Mucosa of stomach (tissue), 1 donor: ENCODE results near the gene METTL21C.

Experiments
- H3K27me3 ChIP-seq: one replicate; pipeline ENCODE4 v1.7.0; 2013; ENCODE audit warnings: mild to moderate bottlenecking, low read length; ENCODE audit not compliant: control insufficient read depth, insufficient read depth
- H3K36me3 ChIP-seq: one replicate; pipeline ENCODE4 v1.7.0; 2013; ENCODE audit warnings: low read length; ENCODE audit not compliant: control insufficient read depth, insufficient read depth
- H3K4me1 ChIP-seq: one replicate; pipeline ENCODE4 v1.7.0; 2013; ENCODE audit warnings: mild to moderate bottlenecking, low read length; ENCODE audit not compliant: control insufficient read depth, insufficient read depth
- H3K4me3 ChIP-seq: one replicate; pipeline ENCODE4 v1.7.0; 2013; ENCODE audit warnings: low read length
- H3K9ac ChIP-seq: one replicate; pipeline ENCODE4 v1.7.0; 2013; ENCODE audit warnings: mild to moderate bottlenecking, low read length, moderate library complexity
- H3K9me3 ChIP-seq: one replicate; pipeline ENCODE4 v1.7.0; 2013; ENCODE audit warnings: mild to moderate bottlenecking, low read length, moderate library complexity; ENCODE audit not compliant: control insufficient read depth
- donor health status: Pancreatic carcinoma.

The METTL21C gene

GRCh38 chr13:102694937-102695336 is at the start of gene METTL21C:
Gene METTL21C, minus strand, starts transcription at chr13:102695044. Its CDS starts 546 bp downstream, at chr13:102694498.
- H3K27me3 ChIP-seq = peaks cover 6% of the 10 kb centered on the region
- no peaks in the 10 kb centered on the region for H3K4me1 ChIP-seq
- H3K4me3 ChIP-seq = no peak within 1 kb of the TSS
- no peaks in the 10 kb centered on the region for H3K36me3 ChIP-seq
- no peak within 1 kb of the TSS for H3K9ac ChIP-seq
- H3K9me3 ChIP-seq = no peaks in the 10 kb centered on the region

- no peaks in the 10 kb centered on the region for H3K9me3 ChIP-seq
- H3K36me3 ChIP-seq = no peaks in the 10 kb centered on the region
- no peak overlapping the region for H3K4me3 ChIP-seq
- H3K4me1 ChIP-seq = no peaks in the 10 kb centered on the region
- H3K27me3 ChIP-seq = no peaks in the 10 kb centered on the region
- H3K9ac ChIP-seq = no peak overlapping the region
Measured at GRCh38 chr13:102742506-102742905, 47.7 kb upstream of the METTL21C start.

- Histone ChIP-seq H3K4me1 (no peaks in the 10 kb centered on the region), H3K9ac (no peak overlapping the region), H3K4me3 (no peak overlapping the region), H3K9me3 (no peaks in the 10 kb centered on the region), H3K36me3 (no peaks in the 10 kb centered on the region), H3K27me3 (no peaks in the 10 kb centered on the region)
Measured at GRCh38 chr13:102742101-102742500, 47.3 kb upstream of the METTL21C start.

GRCh38 chr13:102729560-102730270 is 34.9 kb upstream of the METTL21C start:
- H3K9ac ChIP-seq = no peak overlapping the region
- no peaks in the 10 kb centered on the region for H3K27me3 ChIP-seq

DNA sequence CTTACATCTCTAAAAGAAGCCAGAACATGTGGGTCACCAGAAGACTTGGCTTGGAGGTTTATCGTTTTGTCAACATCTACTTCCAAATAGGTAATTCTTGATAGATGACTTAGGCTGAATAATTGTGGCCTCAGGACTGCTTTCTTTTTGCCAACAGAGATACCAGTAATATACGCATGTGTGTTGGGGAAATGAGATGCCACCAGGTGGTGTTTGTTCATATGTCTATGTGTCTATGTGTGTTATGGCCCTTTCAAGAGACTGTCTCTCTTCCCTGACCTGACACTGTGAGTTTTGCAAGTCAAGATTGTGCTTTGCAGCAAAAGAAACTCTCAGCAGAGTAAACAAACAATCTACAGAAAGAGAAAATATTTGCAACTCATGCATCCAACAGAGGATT is 31.6 kb upstream of the METTL21C start:
- Histone ChIP-seq H3K9me3 (no peaks in the 10 kb centered on the region), H3K9ac (no peak overlapping the region), H3K36me3 (no peaks in the 10 kb centered on the region), H3K4me3 (no peak overlapping the region), H3K4me1 (no peaks in the 10 kb centered on the region), H3K27me3 (no peaks in the 10 kb centered on the region)

More at GRCh38 chr13:102729560-102730270, 34.9 kb upstream of the METTL21C start:
- Histone ChIP-seq H3K36me3 (no peaks in the 10 kb centered on the region), H3K4me1 (no peaks in the 10 kb centered on the region), H3K9me3 (no peaks in the 10 kb centered on the region), H3K4me3 (no peak overlapping the region)

GRCh38 chr13:102724923-102725322 is 30.1 kb upstream of the METTL21C start:
- no peaks in the 10 kb centered on the region for H3K4me1 ChIP-seq
- H3K27me3 ChIP-seq = no peaks in the 10 kb centered on the region
- no peaks in the 10 kb centered on the region for H3K9me3 ChIP-seq
- no peaks in the 10 kb centered on the region for H3K36me3 ChIP-seq
- H3K4me3 ChIP-seq = no peak overlapping the region
- H3K9ac ChIP-seq = no peak overlapping the region

- H3K4me1 ChIP-seq = no peaks in the 10 kb centered on the region
- H3K9me3 ChIP-seq = no peaks in the 10 kb centered on the region
Measured at GRCh38 chr13:102721800-102722231, 27.0 kb upstream of the METTL21C start.

DNA sequence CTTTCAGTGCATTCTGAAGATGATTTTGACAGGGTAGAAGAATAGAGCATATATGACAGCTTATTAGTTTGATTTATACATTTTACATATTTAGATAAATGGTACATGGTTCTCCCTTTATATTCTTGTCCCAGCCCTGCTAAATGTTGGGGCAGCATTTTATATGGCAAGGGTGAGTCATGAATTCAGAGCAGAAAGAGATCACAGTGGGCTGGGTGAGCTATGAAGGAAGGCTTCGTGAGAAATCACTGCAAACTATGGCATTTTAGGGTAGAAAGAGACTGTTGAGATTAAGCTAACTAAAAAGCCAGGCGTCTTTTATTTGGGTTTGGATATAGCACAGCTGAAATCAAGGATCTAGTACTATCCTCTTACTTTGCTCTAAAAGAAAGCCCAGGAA is 23.9 kb upstream of the METTL21C start:
- H3K4me3 ChIP-seq = no peak overlapping the region
- H3K36me3 ChIP-seq = no peaks in the 10 kb centered on the region
- H3K4me1 ChIP-seq = no peaks in the 10 kb centered on the region
- no peaks in the 10 kb centered on the region for H3K27me3 ChIP-seq
- no peaks in the 10 kb centered on the region for H3K9me3 ChIP-seq
- no peak overlapping the region for H3K9ac ChIP-seq

More at GRCh38 chr13:102721800-102722231, 27.0 kb upstream of the METTL21C start:
- Histone ChIP-seq H3K4me3 (no peak overlapping the region), H3K9ac (no peak overlapping the region), H3K36me3 (no peaks in the 10 kb centered on the region), H3K27me3 (no peaks in the 10 kb centered on the region)

DNA sequence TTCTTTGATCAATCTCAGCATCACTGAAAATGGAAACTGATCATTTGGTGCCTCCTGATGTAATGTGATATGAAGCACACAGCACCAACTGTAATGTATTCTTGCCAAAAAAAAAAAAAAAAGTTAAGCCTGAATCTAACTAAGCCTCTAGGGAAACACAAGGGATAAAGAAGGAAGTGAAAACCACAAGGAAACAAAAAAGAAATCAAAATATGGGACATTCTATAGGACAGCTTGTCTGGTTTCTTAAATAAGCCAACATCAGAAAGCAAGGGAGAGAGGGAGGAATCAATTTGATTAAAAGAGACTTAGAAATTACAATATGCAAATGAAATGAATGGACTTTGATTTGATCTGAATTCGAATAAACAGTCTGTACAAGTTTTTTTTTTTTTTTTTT is 20.6 kb upstream of the METTL21C start:
- H3K9me3 ChIP-seq = no peaks in the 10 kb centered on the region
- no peaks in the 10 kb centered on the region for H3K27me3 ChIP-seq
- no peaks in the 10 kb centered on the region for H3K36me3 ChIP-seq
- no peak overlapping the region for H3K4me3 ChIP-seq
- H3K9ac ChIP-seq = no peak overlapping the region
- H3K4me1 ChIP-seq = no peaks in the 10 kb centered on the region

GRCh38 chr13:102710261-102710679 is 15.4 kb upstream of the METTL21C start:
- Histone ChIP-seq H3K4me1 (no peaks in the 10 kb centered on the region), H3K36me3 (no peaks in the 10 kb centered on the region), H3K9ac (no peak overlapping the region), H3K27me3 (no peaks in the 10 kb centered on the region), H3K4me3 (no peak overlapping the region), H3K9me3 (no peaks in the 10 kb centered on the region)

DNA sequence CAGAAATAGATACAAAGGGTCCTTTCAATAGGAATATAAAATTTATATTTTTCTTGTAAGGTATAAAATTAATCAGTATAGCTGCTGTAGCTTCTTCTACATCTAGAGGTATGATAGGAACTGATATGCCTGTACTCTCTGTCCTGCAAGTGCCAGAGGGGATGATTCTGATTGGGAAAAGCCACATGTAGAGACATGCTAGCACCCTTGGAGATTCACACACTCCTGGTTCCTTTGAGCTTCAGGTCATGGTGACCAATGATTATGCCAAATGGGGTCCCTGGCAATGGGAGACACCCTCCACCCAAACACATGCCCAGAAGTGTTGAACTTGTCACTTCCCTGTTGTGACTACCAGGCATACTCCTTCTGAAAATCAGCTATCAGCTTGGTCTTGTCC is 14.7 kb upstream of the METTL21C start:
- Histone ChIP-seq H3K9ac (no peak overlapping the region), H3K4me1 (no peaks in the 10 kb centered on the region), H3K9me3 (no peaks in the 10 kb centered on the region), H3K4me3 (no peak overlapping the region), H3K36me3 (no peaks in the 10 kb centered on the region), H3K27me3 (no peaks in the 10 kb centered on the region)

DNA sequence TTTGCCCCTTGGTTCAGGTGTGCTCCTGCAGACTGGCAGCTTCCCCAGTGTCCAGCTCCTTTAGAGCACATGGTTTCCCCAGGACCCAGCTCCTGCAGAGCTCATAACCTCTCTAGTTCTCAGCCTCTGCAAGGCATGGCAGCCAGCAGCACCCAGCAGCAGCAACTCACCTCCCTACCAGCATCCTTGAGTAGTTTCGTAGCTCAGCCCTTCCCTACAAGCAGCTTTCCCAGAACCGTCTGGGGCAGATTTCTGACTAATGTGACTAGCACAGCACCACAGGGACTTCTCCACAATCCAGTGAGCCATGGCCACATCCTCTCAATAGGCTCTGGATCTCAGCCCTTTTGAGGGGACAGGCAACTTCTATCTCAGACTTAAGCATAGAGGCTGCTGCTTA is 14.1 kb upstream of the METTL21C start:
- Histone ChIP-seq H3K27me3 (no peaks in the 10 kb centered on the region), H3K9me3 (no peaks in the 10 kb centered on the region), H3K9ac (no peak overlapping the region), H3K4me3 (no peak overlapping the region), H3K4me1 (no peaks in the 10 kb centered on the region), H3K36me3 (no peaks in the 10 kb centered on the region)

DNA sequence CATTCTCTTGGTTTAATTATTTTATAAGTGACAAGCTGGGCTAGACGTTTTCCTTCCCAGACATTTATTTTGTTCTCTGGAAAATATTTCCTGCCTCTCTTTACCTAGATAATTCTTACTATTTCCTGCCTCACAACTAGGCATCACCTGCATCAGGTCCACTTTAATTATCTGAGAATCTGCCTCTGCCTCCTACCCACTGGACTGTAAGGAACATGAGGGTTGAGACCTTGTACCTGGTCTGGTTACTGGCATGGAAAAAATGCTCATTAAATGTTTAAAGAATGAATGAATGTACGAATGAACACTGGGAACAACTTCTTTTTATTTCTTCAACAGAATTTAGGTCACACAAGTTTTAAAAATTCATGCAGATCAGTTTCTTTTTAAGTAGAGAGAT is 13.4 kb upstream of the METTL21C start:
- no peak overlapping the region for H3K4me3 ChIP-seq
- no peaks in the 10 kb centered on the region for H3K27me3 ChIP-seq
- H3K9me3 ChIP-seq = no peaks in the 10 kb centered on the region
- no peaks in the 10 kb centered on the region for H3K36me3 ChIP-seq
- no peaks in the 10 kb centered on the region for H3K4me1 ChIP-seq
- no peak overlapping the region for H3K9ac ChIP-seq
